Lung (tissue), 12 donors: ENCODE results near the gene CCDC159. TPM values are rescaled to one million over a fixed set of nuclear protein-coding genes. Genes with fewer than 3 reads are reported as not detected.

Experiments
- ATAC-seq: fragments of 200-7000 bp; cut with Tn5 transposase; one replicate; pipeline ENCODE4 v1.9.1; 2020; ENCODE audit warnings: moderate number of reproducible peaks; ENCODE audit not compliant: insufficient read depth, low FRiP score
- DNase-seq, 3 donors: peaks; one replicate each; pipeline ENCODE4 v3.0.0-alpha.2; 2013 to 2017
- H3K27ac ChIP-seq, 2 donors: one replicate each; pipeline ENCODE4 v1.5.1; 2013; ENCODE audit warnings: mild to moderate bottlenecking in 2 of 2, moderate library complexity in 2 of 2, control low read depth in 1 of 2, inconsistent platforms in 1 of 2, low read depth in 1 of 2, low read length in 1 of 2
- H3K27me3 ChIP-seq, 3 donors: one replicate each; pipeline ENCODE4 v1.5.1; 2013; ENCODE audit warnings: low read length in 2 of 3; ENCODE audit not compliant: control insufficient read depth in 3 of 3, insufficient read depth in 3 of 3
- H3K36me3 ChIP-seq, 4 donors: one replicate each; pipeline ENCODE4 v1.5.1; 2013; ENCODE audit warnings: low read length in 4 of 4, mild to moderate bottlenecking in 1 of 4, moderate library complexity in 1 of 4; ENCODE audit not compliant: control insufficient read depth in 4 of 4, insufficient read depth in 4 of 4
- H3K4me1 ChIP-seq, 5 donors: one replicate each; pipeline ENCODE4 v1.5.1; 2013; ENCODE audit warnings: low read length in 5 of 5, mild to moderate bottlenecking in 2 of 5, moderate library complexity in 1 of 5; ENCODE audit not compliant: control insufficient read depth in 5 of 5, insufficient read depth in 5 of 5
- H3K4me3 ChIP-seq: one replicate; pipeline ENCODE4 v1.5.1; 2013; ENCODE audit warnings: mild to moderate bottlenecking, control low read depth, moderate library complexity
- H3K9ac ChIP-seq, 2 donors: one replicate each; pipeline ENCODE4 v1.5.1; 2013; ENCODE audit warnings: low read length in 2 of 2, control low read depth in 1 of 2; ENCODE audit not compliant: insufficient read depth in 1 of 2
- H3K9me3 ChIP-seq, 4 donors: one replicate each; pipeline ENCODE4 v1.5.1; 2013; ENCODE audit warnings: low read length in 3 of 4, mild to moderate bottlenecking in 1 of 4, moderate library complexity in 1 of 4; ENCODE audit not compliant: control insufficient read depth in 4 of 4, insufficient read depth in 3 of 4
- WGBS, 2 donors: extraction: QIAGEN DNeasy Blood & Tissue Kit; methylation state at CpG; one replicate each; pipeline ENCODE4 v1.1.7; 2013; 5-methylcytosine and 5-hydroxymethylcytosine counted together
- polyA plus RNA-seq, 2 donors: library from polyadenylated mRNA; stranded (reverse); fragments of 200-250 nt; gene quantifications; one replicate each; pipeline ENCODE4 v1.2.1, GENCODE V29; 2013
- total RNA-seq, 2 donors: library from RNA; depleted of rRNA in 1 of 2; stranded (reverse); fragments of >200 nt in 1 of 2; gene quantifications; one replicate each; pipeline ENCODE4 v1.2.1, GENCODE V29; 2014 to 2021
- TF ChIP-seq, protein P1 (sequence below): IDR thresholded peaks from 2 replicates; pipeline ENCODE4 v1.5.1; 2012; ENCODE audit warnings: mild to moderate bottlenecking; ENCODE audit errors: control extremely low read depth, extremely low read depth
- donor health status: control.
- donor health status: control.
- donor health status: Bipolar disorder and iron deficiency.
- donor health status: healthy.
- donor health status: DM: yes; HTN: yes; CAD: no.

The CCDC159 gene
- total and polyA plus RNA-seq, 4 donors, result 25.8 to 55.2 (median 33.7) TPM

GRCh38 chr19:11380653-11381537 is 34.6 kb downstream of the CCDC159 start:
- DNase-seq (peak; percentile 97 to 98 (median 97)), ATAC-seq (peak; percentile 89)
- Histone ChIP-seq H3K4me1 (peaks cover 0 to 23% (median 8%) of the 10 kb centered on the region in 5 donors), H3K4me3 (peak overlapping the region; percentile 50), H3K9me3 (peaks cover 0 to 2% (median 0%) of the 10 kb centered on the region in 4 donors), H3K36me3 (peaks cover 0 to 5% (median 0%) of the 10 kb centered on the region in 4 donors), H3K27ac (peak overlapping the region; percentile 62 to 89), H3K9ac (peak overlapping the region in 1 of 2 donors; percentile 87), H3K27me3 (peaks cover 0 to 7% (median 6%) of the 10 kb centered on the region in 3 donors)
- TF ChIP-seq, protein P1, sequence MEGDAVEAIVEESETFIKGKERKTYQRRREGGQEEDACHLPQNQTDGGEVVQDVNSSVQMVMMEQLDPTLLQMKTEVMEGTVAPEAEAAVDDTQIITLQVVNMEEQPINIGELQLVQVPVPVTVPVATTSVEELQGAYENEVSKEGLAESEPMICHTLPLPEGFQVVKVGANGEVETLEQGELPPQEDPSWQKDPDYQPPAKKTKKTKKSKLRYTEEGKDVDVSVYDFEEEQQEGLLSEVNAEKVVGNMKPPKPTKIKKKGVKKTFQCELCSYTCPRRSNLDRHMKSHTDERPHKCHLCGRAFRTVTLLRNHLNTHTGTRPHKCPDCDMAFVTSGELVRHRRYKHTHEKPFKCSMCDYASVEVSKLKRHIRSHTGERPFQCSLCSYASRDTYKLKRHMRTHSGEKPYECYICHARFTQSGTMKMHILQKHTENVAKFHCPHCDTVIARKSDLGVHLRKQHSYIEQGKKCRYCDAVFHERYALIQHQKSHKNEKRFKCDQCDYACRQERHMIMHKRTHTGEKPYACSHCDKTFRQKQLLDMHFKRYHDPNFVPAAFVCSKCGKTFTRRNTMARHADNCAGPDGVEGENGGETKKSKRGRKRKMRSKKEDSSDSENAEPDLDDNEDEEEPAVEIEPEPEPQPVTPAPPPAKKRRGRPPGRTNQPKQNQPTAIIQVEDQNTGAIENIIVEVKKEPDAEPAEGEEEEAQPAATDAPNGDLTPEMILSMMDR, result peak; percentile 63
- 2 to 3% methylated on average over 51 to 54 of the region's 54 CpGs for WGBS, 2 donors

GRCh38 chr19:11382898-11383705 is 36.8 kb downstream of the CCDC159 start:
- Histone ChIP-seq H3K27me3 (peaks cover 0 to 7% (median 6%) of the 10 kb centered on the region in 3 donors), H3K4me1 (peaks cover 0 to 23% (median 6%) of the 10 kb centered on the region in 5 donors), H3K9me3 (peaks cover 0 to 2% (median 0%) of the 10 kb centered on the region in 4 donors), H3K27ac (peak overlapping the region in 1 of 2 donors; percentile 30), H3K4me3 (peak overlapping the region; percentile 10), H3K36me3 (no peaks in the 10 kb centered on the region), H3K9ac (no peak overlapping the region)
- WGBS, 2 donors, result 1% methylated on average over 60 to 65 of the region's 65 CpGs
- TF ChIP-seq, protein P1, result peak; percentile 36
- no peak for ATAC-seq
- DNase-seq, result peak; percentile 26 to 53 (median 47)

DNA sequence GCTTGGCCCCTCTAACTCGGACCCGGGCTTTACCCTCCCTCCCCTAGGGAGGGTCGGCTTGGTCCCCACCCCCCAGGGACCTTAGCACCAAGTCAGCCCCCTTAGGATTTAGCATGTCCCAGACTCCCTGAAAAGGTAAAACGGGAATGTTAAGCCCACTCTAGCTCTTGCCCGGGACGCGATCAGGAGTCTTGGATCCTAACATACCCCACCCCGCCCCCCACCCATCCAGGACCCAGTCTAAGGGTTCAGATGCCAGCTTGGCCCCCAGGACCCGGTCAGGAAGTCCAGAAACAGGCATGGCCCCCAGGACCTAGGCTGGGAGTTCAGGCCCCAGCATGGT is 37.4 kb downstream of the CCDC159 start:
- H3K27me3 ChIP-seq, result peaks cover 0 to 7% (median 6%) of the 10 kb centered on the region in 3 donors
- DNase-seq, result peak in 1 of 3 donors; percentile 32
- H3K4me3 ChIP-seq, result peak overlapping the region; percentile 33
- TF ChIP-seq, protein P1, result no peak
- H3K36me3 ChIP-seq, result no peaks in the 10 kb centered on the region
- peaks cover 0 to 2% (median 0%) of the 10 kb centered on the region in 4 donors for H3K9me3 ChIP-seq
- 1 to 6% methylated on average over 9 of the region's 9 CpGs for WGBS, 2 donors
- peaks cover 0 to 23% (median 6%) of the 10 kb centered on the region in 5 donors for H3K4me1 ChIP-seq
- H3K27ac ChIP-seq, result peak overlapping the region in 1 of 2 donors; percentile 30
- no peak overlapping the region for H3K9ac ChIP-seq
- ATAC-seq, result no peak
